BLaER1 treated with 17β-estradiol and CSF1 and Interleukin-3, amounts not matched to agents 10 nM and 100 nM (cell line): ENCODE results near the gene GNAQ.
A peak's percentile ranks its signal among the peaks of the same experiment; 100 is the strongest.

Experiments used
- H3K27ac ChIP-seq, 11 experiments: shearing (Covaris generic); formaldehyde crosslinking; 2 replicates each; pipeline ENCODE4 v1.8.1; 2022
- H3K27me3 ChIP-seq, 11 experiments: shearing (Covaris generic); formaldehyde crosslinking; 2 replicates each; pipeline ENCODE4 v1.8.1; 2022
- H3K36me3 ChIP-seq, 11 experiments: shearing (Covaris generic); formaldehyde crosslinking; 2 replicates each; pipeline ENCODE4 v1.8.1; 2022
- H3K4me1 ChIP-seq, 10 experiments: shearing (Covaris generic); formaldehyde crosslinking; 2 replicates each; pipeline ENCODE4 v1.8.1; 2022
- H3K4me2 ChIP-seq, 11 experiments: shearing (Covaris generic); formaldehyde crosslinking; 2 replicates each; pipeline ENCODE4 v1.8.1; 2022
- H3K4me3 ChIP-seq, 10 experiments: shearing (Covaris generic); formaldehyde crosslinking; 2 replicates each; pipeline ENCODE4 v1.8.1; 2022
- H3K9ac ChIP-seq, 11 experiments: shearing (Covaris generic); formaldehyde crosslinking; 2 replicates each; pipeline ENCODE4 v1.8.1; 2022
- H3K9me3 ChIP-seq, 11 experiments: shearing (Covaris generic); formaldehyde crosslinking; replicated peaks in 1 of 11; 2 replicates each; pipeline ENCODE4 v1.8.1; 2022
- H4K20me1 ChIP-seq, 11 experiments: shearing (Covaris generic); formaldehyde crosslinking; 2 replicates each; pipeline ENCODE4 v1.8.1; 2022
- Cebpa-rat ChIP-seq, 11 experiments: shearing (Covaris generic); IDR thresholded peaks; 2 replicates each; pipeline ENCODE4 v1.8.1; 2022

Gene GNAQ

DNA sequence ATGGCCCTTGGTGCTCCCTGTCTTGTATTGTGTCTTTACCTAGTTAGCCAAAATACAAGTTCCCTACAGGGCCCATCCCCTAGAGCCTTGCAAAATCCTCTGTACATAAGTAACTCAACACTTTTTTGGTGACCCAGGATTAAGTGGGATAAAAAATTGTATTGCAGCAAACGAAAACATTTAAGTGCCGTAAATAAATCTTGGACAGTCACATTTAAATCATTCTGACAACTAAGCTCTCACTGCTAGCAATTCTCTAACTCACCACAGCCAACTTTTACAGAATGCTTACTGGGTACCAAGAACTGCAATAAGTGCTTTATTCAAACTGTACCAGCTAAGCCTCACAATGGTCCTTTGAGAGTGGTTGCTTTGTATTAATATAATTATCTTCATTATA is 56.6 kb downstream of the GNAQ start:
- H3K9ac ChIP-seq: no peak overlapping the region
- no peak overlapping the region for H3K4me3 ChIP-seq
- peaks cover 0 to 27% (median 21%) of the 10 kb centered on the region in 11 experiments; a peak in 18 of 22 replicates for H3K9me3 ChIP-seq
- H3K4me2 ChIP-seq: no peak overlapping the region
- peaks cover 22 to 40% (median 31%) of the 10 kb centered on the region in 10 experiments for H3K4me1 ChIP-seq
- no peaks in the 10 kb centered on the region for H3K27me3 ChIP-seq
- no peak for TF ChIP-seq Cebpa-rat (IDR thresholded peaks at IDR 0.05)
- H3K27ac ChIP-seq: no peak overlapping the region
- H3K36me3 ChIP-seq: peaks cover 0 to 50% (median 8%) of the 10 kb centered on the region in 11 experiments; a peak in 12 of 22 replicates
- peaks cover 0 to 94% (median 16%) of the 10 kb centered on the region in 11 experiments; a peak in 14 of 22 replicates for H4K20me1 ChIP-seq

DNA sequence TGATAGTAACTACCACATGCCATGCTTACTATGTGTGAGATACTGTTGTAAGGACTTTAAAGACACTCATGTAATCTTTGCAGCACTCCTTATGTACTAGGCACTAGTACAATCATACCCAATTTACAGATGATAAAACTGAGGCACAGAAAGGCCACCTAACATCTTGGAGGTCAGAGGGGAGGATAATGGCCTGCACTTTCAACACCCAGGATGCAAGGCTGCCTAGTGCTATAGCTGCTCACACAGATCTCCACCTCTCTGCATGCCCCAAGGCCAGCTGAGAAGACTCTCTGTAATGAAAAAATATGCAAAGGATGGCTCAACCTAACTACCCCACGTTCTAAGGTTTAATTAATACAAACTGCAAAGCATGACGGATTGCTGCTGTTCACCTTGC is 57.2 kb downstream of the GNAQ start:
- Histone ChIP-seq H3K9ac (no peak overlapping the region), H3K36me3 (peaks cover 0 to 48% (median 9%) of the 10 kb centered on the region in 11 experiments; a peak in 12 of 22 replicates), H3K9me3 (peaks cover 0 to 30% (median 25%) of the 10 kb centered on the region in 11 experiments; a peak in 18 of 22 replicates), H3K4me1 (peaks cover 22 to 38% (median 27%) of the 10 kb centered on the region in 10 experiments), H3K27me3 (no peaks in the 10 kb centered on the region), H3K27ac (no peak overlapping the region), H4K20me1 (peaks cover 3 to 94% (median 17%) of the 10 kb centered on the region in 11 experiments; a peak in 14 of 22 replicates), H3K4me2 (no peak overlapping the region), H3K4me3 (no peak overlapping the region)
- no peak for TF ChIP-seq Cebpa-rat (IDR thresholded peaks at IDR 0.05)

DNA sequence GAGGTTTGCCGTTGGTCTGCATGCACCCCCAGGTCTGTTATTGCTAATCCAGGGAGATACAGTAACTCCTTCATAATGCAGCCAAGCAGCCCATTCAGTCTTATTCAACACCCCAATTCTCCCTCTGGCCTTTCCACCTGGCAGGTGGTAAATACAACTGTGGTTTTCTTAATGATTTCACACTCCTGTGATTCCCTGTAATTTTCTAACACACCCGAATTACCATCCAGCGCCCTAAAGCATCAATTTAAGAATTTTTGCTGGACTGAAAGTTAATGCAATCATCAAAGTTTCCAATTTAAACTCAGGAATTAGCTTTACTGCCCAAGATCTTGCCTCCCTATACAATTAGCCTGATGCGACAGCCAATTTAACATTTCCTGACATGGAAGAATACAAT is 62.5 kb downstream of the GNAQ start:
- Histone ChIP-seq H4K20me1 (peaks cover under 1 to 99% (median 39%) of the 10 kb centered on the region in 11 experiments; a peak in 14 of 22 replicates), H3K27me3 (no peaks in the 10 kb centered on the region), H3K4me2 (no peak overlapping the region), H3K4me1 (peaks cover 0 to 43% (median 0%) of the 10 kb centered on the region in 10 experiments; a peak in 5 of 20 replicates), H3K36me3 (peaks cover 0 to 54% (median 16%) of the 10 kb centered on the region in 11 experiments; a peak in 15 of 22 replicates), H3K27ac (no peak overlapping the region), H3K9me3 (peaks cover 0 to 36% (median 26%) of the 10 kb centered on the region in 11 experiments; a peak in 18 of 22 replicates), H3K9ac (no peak overlapping the region), H3K4me3 (no peak overlapping the region)
- TF ChIP-seq Cebpa-rat (IDR thresholded peaks at IDR 0.05): no peak

DNA sequence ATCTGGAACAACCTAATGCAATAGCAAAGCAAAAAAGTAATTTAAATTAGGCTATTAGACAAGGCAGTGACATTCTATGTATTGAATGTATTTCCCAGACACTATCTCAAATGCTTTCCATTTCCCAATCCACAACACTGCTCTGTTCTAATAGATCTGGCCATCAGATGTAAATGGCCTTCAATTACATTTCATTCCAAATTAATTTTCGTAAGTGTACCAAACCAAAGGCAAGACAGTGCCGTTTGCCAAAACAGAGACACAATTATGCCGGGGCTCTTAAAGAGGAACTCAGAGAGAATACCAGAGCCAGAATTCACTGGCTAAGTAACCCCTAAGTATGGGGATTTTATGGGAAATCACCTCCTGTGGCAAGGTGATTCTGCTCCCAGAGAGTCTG is 63.1 kb downstream of the GNAQ start:
- Histone ChIP-seq H4K20me1 (peaks cover 0 to 99% (median 42%) of the 10 kb centered on the region in 11 experiments; a peak in 13 of 22 replicates), H3K4me2 (peak overlapping the region in 1 of 11 experiments; percentile 38; a peak in 1 of 22 replicates), H3K36me3 (peaks cover 0 to 52% (median 16%) of the 10 kb centered on the region in 11 experiments; a peak in 15 of 22 replicates), H3K27ac (no peak overlapping the region), H3K4me1 (peaks cover 0 to 43% (median 0%) of the 10 kb centered on the region in 10 experiments; a peak in 5 of 20 replicates), H3K4me3 (no peak overlapping the region), H3K9me3 (peaks cover 0 to 36% (median 26%) of the 10 kb centered on the region in 11 experiments; a peak in 18 of 22 replicates), H3K27me3 (no peaks in the 10 kb centered on the region), H3K9ac (no peak overlapping the region)
- TF ChIP-seq Cebpa-rat (IDR thresholded peaks at IDR 0.05): no peak

DNA sequence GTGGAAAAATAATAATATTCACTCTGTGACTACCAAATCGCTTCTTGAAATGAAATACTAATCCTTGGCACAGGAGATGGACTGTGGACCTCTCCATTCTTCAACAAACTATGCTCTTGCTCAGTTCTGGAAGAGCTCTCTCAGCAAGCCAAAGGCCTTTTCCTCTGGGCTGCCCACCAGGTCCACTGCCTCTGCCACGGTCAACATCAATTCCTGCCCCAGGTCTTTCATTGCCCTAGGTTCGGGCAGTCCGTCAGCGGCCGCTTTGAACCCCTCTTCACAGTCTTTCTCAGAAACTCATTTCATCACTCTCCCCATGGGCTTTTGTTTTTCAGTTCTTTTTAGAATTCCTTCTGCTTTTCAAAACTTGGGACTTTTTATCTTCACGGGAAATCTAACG is 64.9 kb downstream of the GNAQ start:
- H3K36me3 ChIP-seq: peaks cover 0 to 41% (median 13%) of the 10 kb centered on the region in 11 experiments; a peak in 15 of 22 replicates
- no peak for TF ChIP-seq Cebpa-rat (IDR thresholded peaks at IDR 0.05)
- peaks cover 0 to 100% (median 49%) of the 10 kb centered on the region in 11 experiments; a peak in 13 of 22 replicates for H4K20me1 ChIP-seq
- no peak overlapping the region for H3K27ac ChIP-seq
- peaks cover 0 to 52% (median 0%) of the 10 kb centered on the region in 10 experiments; a peak in 5 of 20 replicates for H3K4me1 ChIP-seq
- peaks cover 0 to 24% (median 16%) of the 10 kb centered on the region in 11 experiments; a peak in 16 of 22 replicates for H3K9me3 ChIP-seq
- H3K27me3 ChIP-seq: no peaks in the 10 kb centered on the region
- no peak overlapping the region for H3K9ac ChIP-seq
- H3K4me2 ChIP-seq: peak overlapping the region in 1 of 11 experiments; percentile 6; a peak in 1 of 22 replicates
- no peak overlapping the region for H3K4me3 ChIP-seq

DNA sequence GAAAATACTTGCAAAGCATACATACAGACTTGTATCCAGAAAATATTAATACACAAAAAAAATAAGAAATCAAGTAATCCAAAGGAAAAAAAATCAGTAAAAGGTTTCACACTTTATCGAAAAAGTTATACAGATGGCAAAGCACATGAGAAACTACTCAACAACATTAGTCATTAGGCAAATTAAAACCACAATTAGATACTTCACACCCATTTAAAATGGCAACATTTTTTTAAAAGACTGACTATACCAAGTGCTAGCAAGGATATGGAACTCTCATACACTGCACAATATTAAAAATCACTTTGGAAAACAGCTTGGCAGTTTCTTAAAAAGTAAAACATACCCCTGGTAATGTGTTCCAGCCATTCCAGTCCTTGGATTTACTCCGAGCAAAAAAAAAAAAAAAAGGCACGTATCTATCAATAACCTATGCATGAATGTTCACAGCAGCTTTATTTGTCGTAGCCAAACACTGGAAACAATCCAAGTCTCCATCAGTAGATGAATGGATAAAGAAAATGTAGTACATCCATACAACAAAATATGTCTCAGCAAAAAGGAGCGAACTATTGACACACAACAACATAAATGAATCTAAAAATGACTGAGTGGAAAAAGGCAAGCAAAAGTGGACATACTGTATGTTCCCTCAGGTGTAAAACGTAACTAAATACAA is 66.0 kb downstream of the GNAQ start:
- no peak overlapping the region for H3K4me2 ChIP-seq

DNA sequence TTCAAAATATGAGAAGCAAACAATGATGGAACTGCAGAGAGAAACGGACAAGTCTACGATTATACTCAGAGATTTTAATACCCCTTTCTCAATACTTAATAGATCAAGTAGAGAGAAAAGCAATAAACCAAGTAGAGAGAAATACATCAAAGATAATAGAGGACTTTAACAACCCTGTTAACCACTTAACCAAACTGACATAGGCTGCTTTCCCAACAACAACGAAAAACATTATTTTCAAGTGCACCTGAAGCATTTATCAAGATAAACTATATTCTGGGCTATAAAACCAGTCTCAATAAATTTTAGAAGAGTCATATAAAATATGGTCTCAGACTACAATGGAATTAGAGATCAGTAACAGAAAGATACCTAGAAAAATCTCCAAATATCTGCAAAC is 67.4 kb downstream of the GNAQ start:
- H4K20me1 ChIP-seq: peaks cover 0 to 100% (median 58%) of the 10 kb centered on the region in 11 experiments; a peak in 13 of 22 replicates
- no peak overlapping the region for H3K4me2 ChIP-seq
- H3K27ac ChIP-seq: no peak overlapping the region
- peaks cover 0 to 59% (median 0%) of the 10 kb centered on the region in 10 experiments; a peak in 5 of 20 replicates for H3K4me1 ChIP-seq
- H3K27me3 ChIP-seq: no peaks in the 10 kb centered on the region
- peaks cover 0 to 24% (median 11%) of the 10 kb centered on the region in 11 experiments; a peak in 14 of 22 replicates for H3K36me3 ChIP-seq
- no peak overlapping the region for H3K9ac ChIP-seq
- peaks cover 0 to 11% (median 0%) of the 10 kb centered on the region in 11 experiments; a peak in 4 of 22 replicates for H3K9me3 ChIP-seq
- no peak overlapping the region for H3K4me3 ChIP-seq
- TF ChIP-seq Cebpa-rat (IDR thresholded peaks at IDR 0.05): no peak

More for the DNA sequence above, 66.0 kb downstream of the GNAQ start:
- Histone ChIP-seq H3K4me3 (no peak overlapping the region), H3K27ac (no peak overlapping the region), H4K20me1 (peaks cover 0 to 100% (median 57%) of the 10 kb centered on the region in 11 experiments; a peak in 13 of 22 replicates), H3K27me3 (no peaks in the 10 kb centered on the region), H3K36me3 (peaks cover 0 to 32% (median 12%) of the 10 kb centered on the region in 11 experiments; a peak in 15 of 22 replicates), H3K4me1 (peaks cover 0 to 60% (median 0%) of the 10 kb centered on the region in 10 experiments; a peak in 5 of 20 replicates), H3K9ac (no peak overlapping the region), H3K9me3 (peaks cover 0 to 18% (median 8%) of the 10 kb centered on the region in 11 experiments; a peak in 10 of 22 replicates)
- no peak for TF ChIP-seq Cebpa-rat (IDR thresholded peaks at IDR 0.05)

DNA sequence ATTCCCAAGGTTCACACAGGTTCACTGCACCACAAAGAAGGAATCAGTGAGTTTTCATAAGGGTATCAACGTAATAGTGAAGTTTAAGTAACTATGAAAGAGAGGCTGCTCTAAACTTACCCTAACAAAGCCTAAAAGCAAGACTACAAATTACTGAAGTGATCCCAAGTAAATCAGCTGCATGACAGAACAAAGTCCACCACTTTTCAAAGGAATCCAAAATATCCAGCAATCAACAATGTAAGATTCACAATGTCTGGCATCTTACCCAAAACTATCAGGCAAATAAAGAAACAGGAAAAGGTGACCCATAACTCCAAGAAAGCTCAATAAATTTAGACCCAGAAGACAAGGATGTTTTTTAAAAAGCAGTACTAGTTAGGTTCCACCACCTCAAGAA is 70.1 kb downstream of the GNAQ start:
- peaks cover 0 to 61% (median 11%) of the 10 kb centered on the region in 10 experiments; a peak in 13 of 20 replicates for H3K4me1 ChIP-seq
- H3K4me2 ChIP-seq: peak overlapping the region in 1 of 11 experiments; percentile 14; a peak in 1 of 22 replicates
- no peak overlapping the region for H3K9ac ChIP-seq
- peaks cover 0 to 5% (median 0%) of the 10 kb centered on the region in 11 experiments; a peak in 2 of 22 replicates for H3K9me3 ChIP-seq
- TF ChIP-seq Cebpa-rat (IDR thresholded peaks at IDR 0.05): no peak
- no peak overlapping the region for H3K4me3 ChIP-seq
- H3K27me3 ChIP-seq: no peaks in the 10 kb centered on the region
- H3K36me3 ChIP-seq: peaks cover 0 to 9% (median 0%) of the 10 kb centered on the region in 11 experiments; a peak in 5 of 22 replicates
- H4K20me1 ChIP-seq: peaks cover 0 to 100% (median 57%) of the 10 kb centered on the region in 11 experiments; a peak in 14 of 22 replicates
- H3K27ac ChIP-seq: no peak overlapping the region
